GM21717 (cell line): ENCODE results near the gene TMEM225B.
"Not testable (repeated sequence)": the region's sequence is repeated elsewhere in the genome, so short reads cannot be mapped to it uniquely, and the experiment has no call there.

Source experiments
- ATAC-seq: cut with Tn5 transposase; IDR thresholded peaks from one replicate; pipeline ENCODE4 v1.9.1; 2021; ENCODE audit warnings: mild to moderate bottlenecking, moderate library complexity; ENCODE audit not compliant: unreplicated experiment

TMEM225B gene

GRCh38 chr7:99653754-99654153, 55.7 kb downstream of the TMEM225B start:
- no peak for ATAC-seq

- not testable (repeated sequence) for ATAC-seq
Observed at GRCh38 chr7:99654626-99655025, 56.6 kb downstream of the TMEM225B start.

GRCh38 chr7:99657879-99658278, 59.8 kb downstream of the TMEM225B start:
- ATAC-seq, result not testable (repeated sequence)
